Measurements from ENCODE around the gene NCAM1. TPM values are rescaled to one million over a fixed set of nuclear protein-coding genes. Genes with fewer than 3 reads are reported as not detected.

NCAM1 gene
- total RNA-seq, 1 experiment from 2014 or later, result 5.9 TPM

GRCh38 chr11:113260541-113260940, 299.3 kb downstream of the NCAM1 start:
- Mint-ChIP-seq H3K27me3 (ENCODE audit: low read depth) (no peaks in the 10 kb centered on the region), H3K4me3 (no peak overlapping the region), H3K36me3 (no peaks in the 10 kb centered on the region), H3K27ac (no peak overlapping the region), H3K9me3 (no peaks in the 10 kb centered on the region), H3K4me1 (no peaks in the 10 kb centered on the region)
- ATAC-seq, result no peak
- TF ChIP-seq, protein P1, sequence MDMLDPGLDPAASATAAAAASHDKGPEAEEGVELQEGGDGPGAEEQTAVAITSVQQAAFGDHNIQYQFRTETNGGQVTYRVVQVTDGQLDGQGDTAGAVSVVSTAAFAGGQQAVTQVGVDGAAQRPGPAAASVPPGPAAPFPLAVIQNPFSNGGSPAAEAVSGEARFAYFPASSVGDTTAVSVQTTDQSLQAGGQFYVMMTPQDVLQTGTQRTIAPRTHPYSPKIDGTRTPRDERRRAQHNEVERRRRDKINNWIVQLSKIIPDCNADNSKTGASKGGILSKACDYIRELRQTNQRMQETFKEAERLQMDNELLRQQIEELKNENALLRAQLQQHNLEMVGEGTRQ (CRISPR knock-in tag; IDR thresholded peaks at IDR 0.05), result no peak
- TF ChIP-seq EMX1 (CRISPR knock-in tag; IDR thresholded peaks at IDR 0.05), result no peak
- no peak for TF ChIP-seq CTCF (IDR thresholded peaks at IDR 0.05)
- no peak for TF ChIP-seq STAT6 (CRISPR knock-in tag; conservative IDR thresholded peaks at IDR 0.05; ENCODE audit: low read depth)
- TF ChIP-seq KAT7 (CRISPR knock-in tag; IDR thresholded peaks at IDR 0.05; ENCODE audit: borderline replicate concordance), result no peak
- TF ChIP-seq NFYB (CRISPR knock-in tag; conservative IDR thresholded peaks at IDR 0.05; ENCODE audit: low read depth), result no peak
- TF ChIP-seq ZNF138 (CRISPR knock-in tag; conservative IDR thresholded peaks at IDR 0.05), result no peak
- TF ChIP-seq, protein P2, sequence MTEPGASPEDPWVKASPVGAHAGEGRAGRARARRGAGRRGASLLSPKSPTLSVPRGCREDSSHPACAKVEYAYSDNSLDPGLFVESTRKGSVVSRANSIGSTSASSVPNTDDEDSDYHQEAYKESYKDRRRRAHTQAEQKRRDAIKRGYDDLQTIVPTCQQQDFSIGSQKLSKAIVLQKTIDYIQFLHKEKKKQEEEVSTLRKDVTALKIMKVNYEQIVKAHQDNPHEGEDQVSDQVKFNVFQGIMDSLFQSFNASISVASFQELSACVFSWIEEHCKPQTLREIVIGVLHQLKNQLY (CRISPR knock-in tag; IDR thresholded peaks at IDR 0.05), result no peak
- no peak for TF ChIP-seq ZNF121 (CRISPR knock-in tag; IDR thresholded peaks at IDR 0.05)
- no peak for TF ChIP-seq SMAD4 (CRISPR knock-in tag; IDR thresholded peaks at IDR 0.05)
- TF ChIP-seq JUN (CRISPR knock-in tag; IDR thresholded peaks at IDR 0.05), result no peak
- no peak for TF ChIP-seq ZMAT4 (CRISPR knock-in tag; IDR thresholded peaks at IDR 0.05)
- no peak for TF ChIP-seq CREB1 (CRISPR knock-in tag; IDR thresholded peaks at IDR 0.05)
- TF ChIP-seq, protein P3, sequence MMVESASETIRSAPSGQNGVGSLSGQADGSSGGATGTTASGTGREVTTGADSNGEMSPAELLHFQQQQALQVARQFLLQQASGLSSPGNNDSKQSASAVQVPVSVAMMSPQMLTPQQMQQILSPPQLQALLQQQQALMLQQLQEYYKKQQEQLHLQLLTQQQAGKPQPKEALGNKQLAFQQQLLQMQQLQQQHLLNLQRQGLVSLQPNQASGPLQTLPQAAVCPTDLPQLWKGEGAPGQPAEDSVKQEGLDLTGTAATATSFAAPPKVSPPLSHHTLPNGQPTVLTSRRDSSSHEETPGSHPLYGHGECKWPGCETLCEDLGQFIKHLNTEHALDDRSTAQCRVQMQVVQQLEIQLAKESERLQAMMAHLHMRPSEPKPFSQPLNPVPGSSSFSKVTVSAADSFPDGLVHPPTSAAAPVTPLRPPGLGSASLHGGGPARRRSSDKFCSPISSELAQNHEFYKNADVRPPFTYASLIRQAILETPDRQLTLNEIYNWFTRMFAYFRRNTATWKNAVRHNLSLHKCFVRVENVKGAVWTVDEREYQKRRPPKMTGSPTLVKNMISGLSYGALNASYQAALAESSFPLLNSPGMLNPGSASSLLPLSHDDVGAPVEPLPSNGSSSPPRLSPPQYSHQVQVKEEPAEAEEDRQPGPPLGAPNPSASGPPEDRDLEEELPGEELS (CRISPR knock-in tag; IDR thresholded peaks at IDR 0.05), result no peak
- POLR2A ChIA-PET, result no interaction called here
- CTCF ChIA-PET, result no interaction called here
- DNase-seq (ENCODE audit: low spot score), result no peak

DNA sequence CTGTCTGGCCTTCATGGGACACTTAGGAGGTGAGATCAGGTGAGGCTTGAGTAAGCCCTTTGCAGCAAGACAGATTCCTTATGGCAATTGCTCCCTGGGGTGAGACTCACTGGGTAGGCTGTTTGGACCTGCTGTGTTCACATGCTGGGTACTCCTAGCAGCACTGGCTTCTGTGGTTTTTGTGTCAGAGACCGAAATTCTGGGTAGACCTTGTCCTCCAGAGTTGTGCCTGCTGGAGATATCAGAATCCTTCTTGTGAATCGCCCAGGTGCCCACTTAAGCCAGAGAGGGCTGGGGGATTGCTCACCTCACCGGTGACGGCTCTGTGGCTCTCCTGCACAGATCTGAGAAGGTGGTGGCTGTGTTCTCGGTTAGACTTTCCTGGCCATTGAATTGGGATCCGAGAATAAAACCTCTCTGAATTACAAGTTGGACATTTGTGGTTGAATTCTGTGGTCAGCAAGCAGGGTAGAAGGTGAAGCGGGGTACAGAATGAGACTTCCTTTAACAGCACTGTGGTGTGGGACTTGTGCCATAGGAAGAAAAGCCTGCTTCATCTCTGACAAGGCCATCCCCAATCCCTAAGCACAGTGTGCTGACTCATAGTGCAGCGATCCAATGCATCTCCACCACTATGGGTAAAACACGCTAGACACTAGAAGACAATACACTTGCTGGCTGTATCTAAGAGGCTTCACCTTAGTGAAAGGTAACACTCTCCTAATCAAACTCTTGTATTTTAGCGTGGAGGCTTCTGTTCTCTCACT, 300.7 kb downstream of the NCAM1 start:
- H3K27me3 Mint-ChIP-seq (ENCODE audit: low read depth), result no peaks in the 10 kb centered on the region
- POLR2A ChIA-PET, result no interaction called here
- H3K9me3 Mint-ChIP-seq, result no peaks in the 10 kb centered on the region
- H3K27ac Mint-ChIP-seq, result no peak overlapping the region
- TF ChIP-seq ZNF423 (CRISPR knock-in tag; IDR thresholded peaks at IDR 0.05), result 0 out of 2 replicates have a peak, but pooled peaks have one; percentile 14
- no peak for TF ChIP-seq RORB (CRISPR knock-in tag; IDR thresholded peaks at IDR 0.05)
- H3K4me1 Mint-ChIP-seq, result peaks cover 2% of the 10 kb centered on the region; the same call in 1 of the 2 replicates
- ATAC-seq (no peak), DNase-seq (ENCODE audit: low spot score) (no peak)
- no peaks in the 10 kb centered on the region for H3K36me3 Mint-ChIP-seq
- CTCF ChIA-PET, result no interaction called here
- H3K4me3 Mint-ChIP-seq, result no peak overlapping the region
